GM23248 (cell line): ENCODE results near the gene USP31.

Source experiments
- EZH2 ChIP-seq: fragments of 200-600 bp; sonication (generic); IDR thresholded peaks from 2 replicates; pipeline ENCODE4 v1.6.1; 2018; ENCODE audit warnings: antibody characterized with exemption, mild to moderate bottlenecking; ENCODE audit not compliant: insufficient read depth, poor library complexity, severe bottlenecking
- EZH2phosphoT487 ChIP-seq: fragments of 200-600 bp; sonication (generic); IDR thresholded peaks from 2 replicates; pipeline ENCODE4 v1.6.1; 2018; ENCODE audit warnings: antibody characterized with exemption, moderate library complexity, mild to moderate bottlenecking, low read depth; ENCODE audit not compliant: insufficient read depth

- TF ChIP-seq EZH2 (no peak), EZH2phosphoT487 (no peak)
These were observed 7.1 kb downstream of the USP31 start for GRCh38 chr16:23141959-23142740.
